ENCODE measurements around the gene ZCCHC8.

DNA sequence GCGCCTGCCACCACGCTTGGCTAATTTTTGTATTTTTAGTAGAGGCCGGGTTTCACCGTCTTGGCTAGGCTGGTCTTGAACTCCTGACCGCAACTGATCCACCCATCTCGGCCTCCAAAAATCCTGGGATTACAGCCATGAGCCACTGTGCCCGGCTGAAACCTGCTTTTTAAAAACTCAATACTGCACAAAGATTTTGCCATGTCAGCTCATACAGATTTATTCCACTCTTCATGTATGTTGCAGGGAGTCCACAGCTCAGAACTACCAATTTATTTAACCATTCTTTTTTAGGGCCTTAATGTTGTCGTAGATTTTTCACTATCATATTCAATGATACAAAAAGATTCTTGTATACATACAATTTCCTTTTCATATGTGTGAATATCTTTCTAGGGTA, 20.0 kb downstream of the ZCCHC8 start:
- TF ChIP-seq POLR2A (IDR thresholded peaks at IDR 0.05) (no peak), POLR2AphosphoS5 (IDR thresholded peaks at IDR 0.05) (no peak)
- TF ChIP-seq, protein P1, sequence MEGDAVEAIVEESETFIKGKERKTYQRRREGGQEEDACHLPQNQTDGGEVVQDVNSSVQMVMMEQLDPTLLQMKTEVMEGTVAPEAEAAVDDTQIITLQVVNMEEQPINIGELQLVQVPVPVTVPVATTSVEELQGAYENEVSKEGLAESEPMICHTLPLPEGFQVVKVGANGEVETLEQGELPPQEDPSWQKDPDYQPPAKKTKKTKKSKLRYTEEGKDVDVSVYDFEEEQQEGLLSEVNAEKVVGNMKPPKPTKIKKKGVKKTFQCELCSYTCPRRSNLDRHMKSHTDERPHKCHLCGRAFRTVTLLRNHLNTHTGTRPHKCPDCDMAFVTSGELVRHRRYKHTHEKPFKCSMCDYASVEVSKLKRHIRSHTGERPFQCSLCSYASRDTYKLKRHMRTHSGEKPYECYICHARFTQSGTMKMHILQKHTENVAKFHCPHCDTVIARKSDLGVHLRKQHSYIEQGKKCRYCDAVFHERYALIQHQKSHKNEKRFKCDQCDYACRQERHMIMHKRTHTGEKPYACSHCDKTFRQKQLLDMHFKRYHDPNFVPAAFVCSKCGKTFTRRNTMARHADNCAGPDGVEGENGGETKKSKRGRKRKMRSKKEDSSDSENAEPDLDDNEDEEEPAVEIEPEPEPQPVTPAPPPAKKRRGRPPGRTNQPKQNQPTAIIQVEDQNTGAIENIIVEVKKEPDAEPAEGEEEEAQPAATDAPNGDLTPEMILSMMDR (IDR thresholded peaks at IDR 0.05), result no peak

Measured in sigmoid colon (tissue), 4 donors.